ENCODE measurements around the gene TNRC18.

TNRC18 gene

DNA sequence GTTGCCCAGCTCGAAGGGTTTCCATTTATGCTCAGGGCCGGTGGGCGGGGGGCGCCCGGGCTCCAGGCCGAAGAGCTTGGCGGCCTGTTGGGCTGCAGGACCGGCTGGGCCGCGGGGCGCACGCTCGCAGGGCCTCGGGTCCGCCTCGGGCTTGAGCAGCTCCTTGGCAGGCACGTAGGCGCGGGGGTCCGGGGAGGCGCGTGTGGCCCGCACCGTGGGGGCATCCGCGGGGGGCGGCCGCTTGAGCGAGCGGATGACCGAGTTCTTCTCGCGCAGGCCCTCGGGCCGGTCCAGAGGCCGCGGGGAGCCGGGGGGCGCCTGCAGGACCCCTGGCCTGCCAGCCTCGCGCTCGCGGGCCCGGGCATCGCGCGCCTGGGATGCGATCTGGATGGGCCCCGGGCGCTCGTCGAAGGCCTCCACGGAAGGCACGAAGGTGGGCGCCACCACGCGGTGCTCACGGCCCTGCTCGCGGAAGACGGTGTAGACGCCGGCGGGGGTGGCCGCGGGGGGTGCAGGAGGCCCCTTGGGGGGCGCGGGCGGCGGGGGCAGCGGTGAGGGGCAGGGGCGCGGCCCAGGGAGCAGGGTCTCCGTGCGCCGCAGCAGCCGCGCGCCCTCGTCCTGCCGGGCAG lies 35.2 kb downstream of the TNRC18 start:
- TF ChIP-seq, protein P1, sequence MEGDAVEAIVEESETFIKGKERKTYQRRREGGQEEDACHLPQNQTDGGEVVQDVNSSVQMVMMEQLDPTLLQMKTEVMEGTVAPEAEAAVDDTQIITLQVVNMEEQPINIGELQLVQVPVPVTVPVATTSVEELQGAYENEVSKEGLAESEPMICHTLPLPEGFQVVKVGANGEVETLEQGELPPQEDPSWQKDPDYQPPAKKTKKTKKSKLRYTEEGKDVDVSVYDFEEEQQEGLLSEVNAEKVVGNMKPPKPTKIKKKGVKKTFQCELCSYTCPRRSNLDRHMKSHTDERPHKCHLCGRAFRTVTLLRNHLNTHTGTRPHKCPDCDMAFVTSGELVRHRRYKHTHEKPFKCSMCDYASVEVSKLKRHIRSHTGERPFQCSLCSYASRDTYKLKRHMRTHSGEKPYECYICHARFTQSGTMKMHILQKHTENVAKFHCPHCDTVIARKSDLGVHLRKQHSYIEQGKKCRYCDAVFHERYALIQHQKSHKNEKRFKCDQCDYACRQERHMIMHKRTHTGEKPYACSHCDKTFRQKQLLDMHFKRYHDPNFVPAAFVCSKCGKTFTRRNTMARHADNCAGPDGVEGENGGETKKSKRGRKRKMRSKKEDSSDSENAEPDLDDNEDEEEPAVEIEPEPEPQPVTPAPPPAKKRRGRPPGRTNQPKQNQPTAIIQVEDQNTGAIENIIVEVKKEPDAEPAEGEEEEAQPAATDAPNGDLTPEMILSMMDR (IDR thresholded peaks at IDR 0.05; ENCODE audit: control insufficient read depth, insufficient read depth, low read depth, low read length, missing control alignments), result no peak
- no peak overlapping the region for H3K4me3 ChIP-seq (ENCODE audit: control insufficient read depth, low read depth, low read length)
- no peak for DNase-seq (ENCODE audit: low read depth)

GRCh38 chr7:5387711-5388245 lies 35.9 kb downstream of the TNRC18 start:
- TF ChIP-seq, protein P1 (IDR thresholded peaks at IDR 0.05; ENCODE audit: control insufficient read depth, insufficient read depth, low read depth, low read length, missing control alignments), result no peak
- H3K4me3 ChIP-seq (ENCODE audit: control insufficient read depth, low read depth, low read length), result no peak overlapping the region
- DNase-seq (ENCODE audit: low read depth), result no peak

DNA sequence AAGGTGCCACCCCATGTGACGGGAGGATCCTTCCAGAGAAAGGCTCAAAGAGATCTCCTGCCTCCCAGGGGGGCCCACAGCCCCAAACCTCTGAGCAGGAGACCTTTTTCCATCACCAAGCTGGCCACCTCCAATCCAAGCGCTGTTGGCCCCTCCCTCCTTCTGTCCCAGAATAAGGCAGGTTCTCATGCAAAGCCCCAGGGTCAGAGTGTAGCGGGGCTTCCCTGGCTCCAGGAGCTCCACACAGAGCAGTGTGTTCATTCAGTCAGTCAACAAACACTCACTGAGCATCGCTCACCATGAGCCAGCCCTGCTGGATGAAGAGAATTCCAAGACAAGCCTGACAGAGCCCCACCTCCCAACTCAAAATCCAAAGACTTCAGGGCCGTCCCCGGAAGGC lies 39.0 kb downstream of the TNRC18 start:
- TF ChIP-seq, protein P1 (IDR thresholded peaks at IDR 0.05; ENCODE audit: control insufficient read depth, insufficient read depth, low read depth, low read length, missing control alignments), result no peak
- no peak for DNase-seq (ENCODE audit: low read depth)

DNA sequence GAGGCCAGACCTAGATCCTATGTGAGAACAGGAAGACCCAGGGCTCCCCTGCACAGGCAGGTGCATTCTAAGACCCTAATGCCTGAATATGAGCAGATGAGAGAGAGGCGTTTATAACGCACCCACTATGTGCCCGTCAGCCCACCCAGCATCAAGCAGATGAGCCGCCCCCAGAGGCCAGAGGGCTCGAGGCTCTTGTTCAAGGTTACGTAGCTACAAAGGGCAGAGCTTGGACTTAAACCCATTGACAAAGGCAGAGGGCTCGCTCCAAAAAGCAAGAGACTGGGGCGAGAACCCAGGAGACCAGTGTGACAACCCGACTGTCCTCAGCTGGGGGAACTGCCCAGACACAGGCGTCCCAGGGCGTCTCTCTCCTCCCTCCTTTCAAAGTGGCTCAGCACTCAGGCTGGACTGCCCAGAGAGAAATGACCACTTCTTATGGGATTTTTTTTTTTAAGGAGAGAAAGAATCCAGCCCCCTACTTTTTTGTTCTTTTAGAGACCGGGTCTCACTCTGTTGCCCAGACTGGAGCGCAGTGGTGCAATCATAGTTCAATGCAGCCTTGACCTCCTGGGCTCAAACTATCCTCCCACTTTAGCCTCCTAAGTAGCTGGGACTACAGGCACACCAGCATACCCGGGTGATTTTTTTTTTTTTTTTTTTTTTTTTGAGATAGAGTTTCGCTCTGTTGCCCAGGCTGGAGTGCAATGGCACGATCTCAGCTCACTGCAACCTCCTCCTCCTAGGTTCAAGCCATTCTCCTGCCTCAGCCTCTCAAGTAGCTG lies 40.1 kb downstream of the TNRC18 start:
- TF ChIP-seq, protein P1 (IDR thresholded peaks at IDR 0.05; ENCODE audit: control insufficient read depth, insufficient read depth, low read depth, low read length, missing control alignments), result no peak
- no peak overlapping the region for H3K4me3 ChIP-seq (ENCODE audit: control insufficient read depth, low read depth, low read length)
- DNase-seq (ENCODE audit: low read depth), result no peak

More for the DNA sequence above, 39.0 kb downstream of the TNRC18 start:
- H3K4me3 ChIP-seq (ENCODE audit: control insufficient read depth, low read depth, low read length), result no peak overlapping the region

- no peak overlapping the region for H3K4me3 ChIP-seq (ENCODE audit: control insufficient read depth, low read depth, low read length)
- TF ChIP-seq, protein P1 (IDR thresholded peaks at IDR 0.05; ENCODE audit: control insufficient read depth, insufficient read depth, low read depth, low read length, missing control alignments), result no peak
- DNase-seq (ENCODE audit: low read depth), result no peak
Measured at GRCh38 chr7:5382281-5382892, 41.2 kb downstream of the TNRC18 start.

- DNase-seq (ENCODE audit: low read depth), result no peak
- H3K4me3 ChIP-seq (ENCODE audit: control insufficient read depth, low read depth, low read length), result no peak overlapping the region
- TF ChIP-seq, protein P1 (IDR thresholded peaks at IDR 0.05; ENCODE audit: control insufficient read depth, insufficient read depth, low read depth, low read length, missing control alignments), result no peak
Measured at GRCh38 chr7:5381071-5381772, 42.4 kb downstream of the TNRC18 start.

Measured in AG09309 (cell line).